Measurements from ENCODE around the gene CYSLTR1. TPM values are rescaled to one million over a fixed set of nuclear protein-coding genes. Genes with fewer than 3 reads are reported as not detected.

The CYSLTR1 gene
- total RNA-seq, 1 experiment from 2014 or later = not detected

DNA sequence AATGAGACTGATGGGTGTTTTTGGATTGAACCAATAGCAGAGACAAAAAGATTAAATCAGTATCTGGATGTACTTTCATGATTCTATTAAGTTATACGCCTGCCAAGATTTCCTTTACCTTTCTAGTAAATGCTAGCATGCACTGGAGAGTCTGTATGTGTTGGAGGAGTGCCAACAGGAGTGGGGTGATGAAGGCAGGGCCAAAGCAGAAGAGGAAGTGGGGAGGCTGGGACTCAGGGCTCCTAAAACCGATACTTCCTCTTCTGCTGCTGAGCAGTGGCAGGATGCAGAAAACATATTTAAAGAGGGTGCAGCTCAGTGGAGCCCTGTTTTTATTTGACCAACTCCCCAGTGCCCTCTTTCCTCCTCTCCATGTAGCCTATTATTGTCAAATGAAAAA, 5.6 kb downstream of the CYSLTR1 start:
- Mint-ChIP-seq H3K27me3 (ENCODE audit: insufficient read depth, unreplicated experiment) (no peaks in the 10 kb centered on the region), H3K36me3 (ENCODE audit: insufficient read depth, unreplicated experiment) (no peaks in the 10 kb centered on the region), H3K4me1 (ENCODE audit: low read depth, unreplicated experiment) (no peaks in the 10 kb centered on the region), H3K4me3 (ENCODE audit: unreplicated experiment) (no peak overlapping the region), H3K27ac (ENCODE audit: unreplicated experiment) (no peak overlapping the region), H3K9me3 (ENCODE audit: unreplicated experiment) (no peaks in the 10 kb centered on the region)
- Histone ChIP-seq H3K27me3 (replicated peaks; ENCODE audit: control insufficient read depth, insufficient read depth, low read length) (no peaks in the 10 kb centered on the region), H3K9me3 (no peaks in the 10 kb centered on the region), H3K4me3 (ENCODE audit: low read depth, low read length) (no peak overlapping the region), H3K36me3 (ENCODE audit: control insufficient read depth, insufficient read depth, low read length) (no peaks in the 10 kb centered on the region), H3K4me1 (no peaks in the 10 kb centered on the region)
- no TSS peak for BruUV-seq (replicated peaks)
- ChIA-PET POLR2A (no interaction called here), CTCF (no interaction called here)
- intact Hi-C loops (cut with micrococcal nuclease; ENCODE audit: unreplicated experiment) = no loop called here
- TF ChIP-seq, protein P1, sequence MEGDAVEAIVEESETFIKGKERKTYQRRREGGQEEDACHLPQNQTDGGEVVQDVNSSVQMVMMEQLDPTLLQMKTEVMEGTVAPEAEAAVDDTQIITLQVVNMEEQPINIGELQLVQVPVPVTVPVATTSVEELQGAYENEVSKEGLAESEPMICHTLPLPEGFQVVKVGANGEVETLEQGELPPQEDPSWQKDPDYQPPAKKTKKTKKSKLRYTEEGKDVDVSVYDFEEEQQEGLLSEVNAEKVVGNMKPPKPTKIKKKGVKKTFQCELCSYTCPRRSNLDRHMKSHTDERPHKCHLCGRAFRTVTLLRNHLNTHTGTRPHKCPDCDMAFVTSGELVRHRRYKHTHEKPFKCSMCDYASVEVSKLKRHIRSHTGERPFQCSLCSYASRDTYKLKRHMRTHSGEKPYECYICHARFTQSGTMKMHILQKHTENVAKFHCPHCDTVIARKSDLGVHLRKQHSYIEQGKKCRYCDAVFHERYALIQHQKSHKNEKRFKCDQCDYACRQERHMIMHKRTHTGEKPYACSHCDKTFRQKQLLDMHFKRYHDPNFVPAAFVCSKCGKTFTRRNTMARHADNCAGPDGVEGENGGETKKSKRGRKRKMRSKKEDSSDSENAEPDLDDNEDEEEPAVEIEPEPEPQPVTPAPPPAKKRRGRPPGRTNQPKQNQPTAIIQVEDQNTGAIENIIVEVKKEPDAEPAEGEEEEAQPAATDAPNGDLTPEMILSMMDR (IDR thresholded peaks at IDR 0.05; ENCODE audit: insufficient read depth in 1 of 2, low read depth in 1 of 2, low read length in 1 of 2, severe bottlenecking in 1 of 2, unreplicated experiment in 1 of 2) = no peak
- no peak for DNase-seq

- Mint-ChIP-seq H3K36me3 (ENCODE audit: insufficient read depth, unreplicated experiment) (no peaks in the 10 kb centered on the region), H3K4me3 (ENCODE audit: unreplicated experiment) (no peak overlapping the region), H3K27ac (ENCODE audit: unreplicated experiment) (no peak overlapping the region), H3K4me1 (ENCODE audit: low read depth, unreplicated experiment) (no peaks in the 10 kb centered on the region), H3K9me3 (ENCODE audit: unreplicated experiment) (no peaks in the 10 kb centered on the region), H3K27me3 (ENCODE audit: insufficient read depth, unreplicated experiment) (no peaks in the 10 kb centered on the region)
- DNase-seq = no peak
- intact Hi-C loops (cut with micrococcal nuclease; ENCODE audit: unreplicated experiment) = no loop called here
- no peaks in the 10 kb centered on the region for H3K9me3 ChIP-seq
- no peaks in the 10 kb centered on the region for H3K4me1 ChIP-seq
- BruUV-seq (replicated peaks) = no TSS peak
- TF ChIP-seq, protein P1 (IDR thresholded peaks at IDR 0.05; ENCODE audit: insufficient read depth in 1 of 2, low read depth in 1 of 2, low read length in 1 of 2, severe bottlenecking in 1 of 2, unreplicated experiment in 1 of 2) = no peak
- POLR2A ChIA-PET = no interaction called here
- H3K27me3 ChIP-seq (replicated peaks; ENCODE audit: control insufficient read depth, insufficient read depth, low read length) = no peaks in the 10 kb centered on the region
- H3K4me3 ChIP-seq (ENCODE audit: low read depth, low read length) = no peak overlapping the region
- H3K36me3 ChIP-seq (ENCODE audit: control insufficient read depth, insufficient read depth, low read length) = no peaks in the 10 kb centered on the region
- CTCF ChIA-PET = no interaction called here
Observed at GRCh38 chrX:78316265-78316664, 11.1 kb downstream of the CYSLTR1 start.

GRCh38 chrX:78315745-78316144, 11.7 kb downstream of the CYSLTR1 start:
- H3K36me3 Mint-ChIP-seq (ENCODE audit: insufficient read depth, unreplicated experiment) = no peaks in the 10 kb centered on the region
- no peak for DNase-seq
- H3K27ac Mint-ChIP-seq (ENCODE audit: unreplicated experiment) = no peak overlapping the region
- no peaks in the 10 kb centered on the region for H3K36me3 ChIP-seq (ENCODE audit: control insufficient read depth, insufficient read depth, low read length)
- no peak overlapping the region for H3K4me3 ChIP-seq (ENCODE audit: low read depth, low read length)
- no peak overlapping the region for H3K4me3 Mint-ChIP-seq (ENCODE audit: unreplicated experiment)
- no peaks in the 10 kb centered on the region for H3K9me3 Mint-ChIP-seq (ENCODE audit: unreplicated experiment)
- no peaks in the 10 kb centered on the region for H3K27me3 ChIP-seq (replicated peaks; ENCODE audit: control insufficient read depth, insufficient read depth, low read length)
- H3K4me1 ChIP-seq = no peaks in the 10 kb centered on the region
- H3K4me1 Mint-ChIP-seq (ENCODE audit: low read depth, unreplicated experiment) = no peaks in the 10 kb centered on the region
- intact Hi-C loops (cut with micrococcal nuclease; ENCODE audit: unreplicated experiment) = no loop called here
- no peaks in the 10 kb centered on the region for H3K27me3 Mint-ChIP-seq (ENCODE audit: insufficient read depth, unreplicated experiment)
- H3K9me3 ChIP-seq = no peaks in the 10 kb centered on the region
- POLR2A ChIA-PET = no interaction called here
- CTCF ChIA-PET = no interaction called here
- TF ChIP-seq, protein P1 (IDR thresholded peaks at IDR 0.05; ENCODE audit: insufficient read depth in 1 of 2, low read depth in 1 of 2, low read length in 1 of 2, severe bottlenecking in 1 of 2, unreplicated experiment in 1 of 2) = no peak
- BruUV-seq (replicated peaks) = no TSS peak
